Fibroblast of villous mesenchyme (primary cell): ENCODE data around the gene KRR1. TPM values are rescaled to one million over a fixed set of nuclear protein-coding genes. Genes with fewer than 3 reads are reported as not detected.

Source experiments
- DNase-seq: peaks from one replicate; pipeline ENCODE4 v3.0.0-alpha.2; 2010; ENCODE audit warnings: low read depth
- H3K4me3 ChIP-seq: 2 replicates; pipeline ENCODE4 v1.5.1; 2011; ENCODE audit warnings: low read depth, mild to moderate bottlenecking, low read length
- total RNA-seq: library from RNA; depleted of rRNA; stranded (reverse); fragments of >200 nt; gene quantifications from 2 replicates; pipeline ENCODE4 v1.2.3, GENCODE V29; 2012
- TF ChIP-seq, protein P1 (sequence below): IDR thresholded peaks from 2 replicates; pipeline ENCODE4 v1.5.1; 2012; ENCODE audit warnings: low read depth, mild to moderate bottlenecking, low read length; ENCODE audit not compliant: insufficient read depth

The KRR1 gene
- total RNA-seq, 1 donor = 31.1 TPM

DNA sequence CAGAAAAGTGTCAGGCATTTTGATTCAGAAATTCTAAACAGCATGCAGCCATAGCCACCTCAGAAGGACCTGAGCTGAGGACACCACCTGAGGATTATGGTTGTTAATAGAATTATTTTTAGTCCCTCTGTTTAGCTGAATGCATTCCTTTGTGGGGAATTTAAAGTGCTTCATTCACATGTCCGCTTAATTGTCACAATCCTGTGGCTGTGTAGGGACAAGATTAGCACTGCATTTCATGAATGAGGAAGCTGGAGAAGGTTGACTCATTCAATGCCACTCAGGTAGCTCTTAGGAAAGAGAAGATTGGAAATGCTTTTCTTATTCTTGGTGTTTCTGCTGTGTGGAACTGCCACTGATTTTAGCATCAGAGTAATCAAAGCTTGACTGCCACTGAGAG, 42.0 kb upstream of the KRR1 start:
- H3K4me3 ChIP-seq = no peak overlapping the region
- TF ChIP-seq, protein P1, sequence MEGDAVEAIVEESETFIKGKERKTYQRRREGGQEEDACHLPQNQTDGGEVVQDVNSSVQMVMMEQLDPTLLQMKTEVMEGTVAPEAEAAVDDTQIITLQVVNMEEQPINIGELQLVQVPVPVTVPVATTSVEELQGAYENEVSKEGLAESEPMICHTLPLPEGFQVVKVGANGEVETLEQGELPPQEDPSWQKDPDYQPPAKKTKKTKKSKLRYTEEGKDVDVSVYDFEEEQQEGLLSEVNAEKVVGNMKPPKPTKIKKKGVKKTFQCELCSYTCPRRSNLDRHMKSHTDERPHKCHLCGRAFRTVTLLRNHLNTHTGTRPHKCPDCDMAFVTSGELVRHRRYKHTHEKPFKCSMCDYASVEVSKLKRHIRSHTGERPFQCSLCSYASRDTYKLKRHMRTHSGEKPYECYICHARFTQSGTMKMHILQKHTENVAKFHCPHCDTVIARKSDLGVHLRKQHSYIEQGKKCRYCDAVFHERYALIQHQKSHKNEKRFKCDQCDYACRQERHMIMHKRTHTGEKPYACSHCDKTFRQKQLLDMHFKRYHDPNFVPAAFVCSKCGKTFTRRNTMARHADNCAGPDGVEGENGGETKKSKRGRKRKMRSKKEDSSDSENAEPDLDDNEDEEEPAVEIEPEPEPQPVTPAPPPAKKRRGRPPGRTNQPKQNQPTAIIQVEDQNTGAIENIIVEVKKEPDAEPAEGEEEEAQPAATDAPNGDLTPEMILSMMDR = no peak
- DNase-seq = no peak

DNA sequence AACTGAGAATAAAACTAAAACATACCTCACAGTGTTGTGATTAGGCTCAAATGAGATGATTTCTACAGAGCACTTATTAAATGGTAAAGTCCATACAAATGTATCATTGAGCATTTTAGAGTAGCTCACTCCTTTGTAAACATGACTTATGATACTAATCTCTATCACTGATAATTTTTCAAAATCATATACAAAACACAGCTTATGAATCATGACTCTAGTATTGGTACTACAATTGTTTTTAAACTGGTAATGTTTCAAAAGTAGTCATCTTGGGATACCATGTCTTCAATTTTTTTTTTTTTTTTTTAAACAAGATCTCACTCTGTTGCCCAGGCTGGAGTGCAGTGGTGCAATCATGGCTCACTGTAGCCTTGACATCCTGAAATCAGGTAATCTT, 40.1 kb upstream of the KRR1 start:
- peak; percentile 55 for DNase-seq
- no peak overlapping the region for H3K4me3 ChIP-seq
- TF ChIP-seq, protein P1 = no peak

DNA sequence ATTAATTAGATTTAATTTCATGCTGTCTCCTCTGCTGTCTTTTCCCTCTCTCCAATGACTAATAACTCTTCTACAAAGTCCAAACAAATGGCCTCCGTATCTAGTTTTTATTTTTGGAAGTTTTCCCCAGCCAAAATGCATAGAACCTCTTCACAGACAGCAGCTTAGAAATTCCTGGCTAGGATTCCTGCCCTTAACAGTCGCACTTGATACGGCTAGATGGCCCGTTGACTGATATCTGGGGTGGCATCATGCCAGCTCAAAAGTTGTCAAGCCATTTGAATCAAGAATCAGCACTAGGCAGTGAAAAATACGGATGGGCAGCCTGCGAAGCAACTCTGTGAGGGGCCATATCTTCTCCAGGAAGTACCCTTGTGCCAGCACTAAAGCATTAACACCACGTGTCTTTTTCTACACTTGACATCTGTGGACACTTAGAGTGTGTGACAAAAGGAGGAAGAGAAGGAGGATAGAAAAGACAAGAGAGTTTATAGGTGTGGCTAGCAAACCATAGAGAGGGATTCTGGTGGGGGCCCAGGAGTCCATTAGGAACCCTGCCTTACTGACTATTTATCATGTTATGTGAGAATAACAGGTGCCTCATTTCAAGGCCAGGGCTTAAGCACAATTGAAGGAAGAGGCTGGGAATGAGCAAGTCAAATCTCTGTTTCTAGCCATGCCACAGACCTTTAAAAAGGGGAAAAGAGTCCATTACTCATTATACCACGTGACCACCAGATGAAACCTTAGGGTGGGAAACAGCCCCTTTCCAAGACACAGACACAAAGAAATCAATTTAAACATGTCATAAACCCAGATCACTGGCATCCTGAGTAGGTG, 39.2 kb upstream of the KRR1 start:
- TF ChIP-seq, protein P1 = no peak
- H3K4me3 ChIP-seq = no peak overlapping the region
- DNase-seq = no peak

DNA sequence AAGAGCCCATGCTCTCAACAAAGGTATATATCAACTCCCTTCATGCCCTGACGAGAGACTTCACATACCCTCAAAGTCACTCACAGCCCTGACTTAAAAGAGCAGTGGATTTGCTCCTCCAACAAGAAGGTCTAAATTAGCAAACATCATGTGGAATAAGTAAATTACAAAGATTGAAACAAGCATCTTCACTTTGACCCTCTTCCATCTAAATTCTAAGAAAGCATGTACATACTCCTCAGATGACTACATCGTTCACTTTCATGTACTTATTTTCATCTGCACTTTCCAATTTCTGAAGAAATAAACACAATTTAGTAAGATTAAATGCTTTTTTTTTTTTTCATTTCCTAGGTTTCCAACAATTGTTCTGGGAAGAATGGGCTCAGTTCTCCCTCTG, 38.6 kb upstream of the KRR1 start:
- no peak for DNase-seq
- no peak overlapping the region for H3K4me3 ChIP-seq
- TF ChIP-seq, protein P1 = no peak

DNA sequence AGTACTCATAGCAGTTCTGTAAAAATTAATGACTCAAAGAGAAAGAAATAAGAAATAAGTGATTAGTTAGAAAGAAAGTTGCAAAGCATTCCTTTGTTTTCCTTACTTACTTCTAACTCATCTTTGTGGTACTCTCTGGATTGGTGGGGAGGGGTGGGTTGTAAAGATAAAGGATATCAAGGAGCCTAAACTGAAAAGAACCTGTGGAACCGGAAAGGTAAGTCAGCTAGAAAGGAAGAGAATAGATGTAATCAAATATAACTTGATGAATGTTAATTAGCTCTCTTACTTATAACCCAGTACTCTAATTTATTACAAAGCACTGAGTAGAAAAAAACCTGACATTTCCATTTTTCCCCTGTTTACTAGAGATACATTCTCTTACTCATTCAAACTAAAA, 37.5 kb upstream of the KRR1 start:
- TF ChIP-seq, protein P1 = no peak
- no peak for DNase-seq
- H3K4me3 ChIP-seq = no peak overlapping the region

DNA sequence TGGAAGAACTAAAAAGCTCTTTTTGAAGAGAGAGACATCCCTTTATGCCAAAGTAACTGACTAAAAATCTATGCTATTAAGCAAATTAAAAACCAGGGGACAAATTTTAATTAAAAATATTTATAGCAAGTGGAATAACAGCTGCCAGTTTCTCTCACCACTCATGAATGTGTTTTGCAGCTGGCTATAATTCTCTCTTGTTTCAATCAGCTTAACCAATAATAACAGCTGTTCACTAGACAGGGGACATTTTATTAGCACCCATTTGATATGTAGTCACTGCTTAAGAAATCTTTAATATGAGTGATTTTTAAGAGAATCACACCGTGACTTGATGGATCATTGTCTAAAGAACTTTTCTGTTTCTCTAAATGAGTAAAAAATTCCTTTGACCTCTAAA, 34.2 kb upstream of the KRR1 start:
- TF ChIP-seq, protein P1 = no peak
- no peak overlapping the region for H3K4me3 ChIP-seq
- DNase-seq = no peak

DNA sequence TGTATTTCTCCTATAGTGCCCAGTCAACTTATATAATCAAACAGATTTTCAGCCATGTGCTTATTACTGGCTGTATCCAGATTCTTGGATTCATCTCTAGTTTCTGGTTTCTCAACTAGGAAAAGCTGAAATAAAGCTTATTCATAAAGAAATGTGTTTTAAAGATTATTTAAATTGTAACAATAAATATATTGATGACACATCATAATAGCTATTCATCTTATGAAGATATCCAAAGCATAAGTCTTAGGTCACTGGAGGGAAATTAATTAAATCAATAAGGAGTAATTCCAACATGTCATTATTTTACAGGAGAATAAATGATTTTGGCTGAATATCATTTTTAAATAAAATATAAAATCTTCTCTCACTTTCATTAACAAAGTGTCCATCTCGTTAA, 32.1 kb upstream of the KRR1 start:
- TF ChIP-seq, protein P1 = no peak
- no peak overlapping the region for H3K4me3 ChIP-seq
- no peak for DNase-seq
